B cell (primary cell): Measurements from ENCODE around the gene CCDC81. TPM values are rescaled to one million over a fixed set of nuclear protein-coding genes. Genes with fewer than 3 reads are reported as not detected.

Source experiments
- ATAC-seq: fragments of 200-7000 bp; cut with Tn5 transposase; one replicate; pipeline ENCODE4 v1.10.0; 2021; ENCODE audit warnings: low read depth, mild to moderate bottlenecking, moderate number of reproducible peaks, moderate library complexity
- CTCF ChIA-PET: fragments of 350-600 bp; sonication (Branson Sonifier 250); formaldehyde crosslinking; loops from one replicate; lab custom pipeline; 2021; ENCODE audit warnings: antibody characterized with exemption, inconsistent platforms; lab: Charles Lee
- POLR2A ChIA-PET: fragments of 350-600 bp; sonication (Branson Sonifier 250); formaldehyde crosslinking; loops from one replicate; lab custom pipeline; 2021; ENCODE audit warnings: antibody characterized with exemption; lab: Charles Lee
- DNase-seq: peaks from one replicate; pipeline ENCODE4 v3.0.0; 2013
- H2AFZ ChIP-seq: 2 replicates; pipeline ENCODE4 v1.6.1; 2012; ENCODE audit warnings: mild to moderate bottlenecking, low read depth, low read length; ENCODE audit not compliant: insufficient read depth, poor library complexity, severe bottlenecking
- H3K27ac ChIP-seq, 2 donors: 1 replicate in 1 of 2; 2 replicates in 1 of 2; pipeline ENCODE4 v1.5.1; 2012 to 2013; ENCODE audit warnings: low read length in 2 of 2, mild to moderate bottlenecking in 2 of 2, moderate library complexity in 1 of 2
- H3K27me3 ChIP-seq, 4 experiments: fragments of 200-600 bp in 1 of 4; sonication (generic) in 1 of 4; replicated peaks in 1 of 4; 1 replicate in 2 of 4; 2 replicates in 2 of 4; pipeline versions ENCODE4 v1.6.1 to v1.7.0; 2013 to 2016; ENCODE audit warnings: low read length in 3 of 4, mild to moderate bottlenecking in 2 of 4, mixed read lengths in 1 of 4, moderate library complexity in 1 of 4; ENCODE audit not compliant: insufficient read depth in 4 of 4, control insufficient read depth in 3 of 4; ENCODE audit errors: control extremely low read depth in 1 of 4
- H3K36me3 ChIP-seq, 2 experiments: replicated peaks in 1 of 2; 1 replicate in 1 of 2; 2 replicates in 1 of 2; pipeline versions ENCODE4 v1.6.1 to v1.7.1; 2013; ENCODE audit warnings: low read length in 1 of 2; ENCODE audit not compliant: insufficient read depth in 2 of 2, control insufficient read depth in 1 of 2; ENCODE audit errors: control extremely low read depth in 1 of 2, extremely low read depth in 1 of 2
- H3K4me1 ChIP-seq, 2 donors: fragments of 200-600 bp in 1 of 2; sonication (generic) in 1 of 2; 1 replicate in 1 of 2; 2 replicates in 1 of 2; pipeline versions ENCODE4 v1.5.1 to v1.6.1; 2013 to 2017; ENCODE audit warnings: low read length in 2 of 2; ENCODE audit not compliant: control insufficient read depth in 2 of 2, insufficient read depth in 2 of 2
- H3K4me2 ChIP-seq: replicated peaks from 2 replicates; pipeline ENCODE3; 2012; ENCODE audit warnings: mild to moderate bottlenecking, low read depth, low read length; ENCODE audit not compliant: poor library complexity, severe bottlenecking
- H3K4me3 ChIP-seq, 5 experiments: fragments of 200-600 bp in 1 of 5; sonication (generic) in 1 of 5; 1 replicate in 3 of 5; 2 replicates in 2 of 5; pipeline versions ENCODE4 v1.5.1 to v1.7.0; 2011 to 2016; ENCODE audit warnings: low read length in 4 of 5, mild to moderate bottlenecking in 4 of 5, low read depth in 2 of 5, control low read depth in 1 of 5, moderate library complexity in 1 of 5; ENCODE audit not compliant: insufficient read depth in 1 of 5; ENCODE audit errors: control extremely low read depth in 1 of 5, extremely low read depth in 1 of 5
- H3K79me2 ChIP-seq: fragments of 200-600 bp; sonication (generic); one replicate; pipeline ENCODE4 v1.6.0; 2016; ENCODE audit warnings: low read length; ENCODE audit not compliant: control insufficient read depth, insufficient read depth
- H3K9ac ChIP-seq: fragments of 200-600 bp; sonication (generic); 2 replicates; pipeline ENCODE4 v1.6.1; 2017; ENCODE audit warnings: mild to moderate bottlenecking, low read length, moderate library complexity
- H3K9me3 ChIP-seq, 3 donors: one replicate each; pipeline versions ENCODE4 v1.6.1 to v1.7.1; 2013; ENCODE audit warnings: low read length in 2 of 3; ENCODE audit not compliant: control insufficient read depth in 2 of 3, insufficient read depth in 1 of 3; ENCODE audit errors: control extremely low read depth in 1 of 3
- H4K20me1 ChIP-seq: 2 replicates; pipeline ENCODE4 v1.6.0; 2012; ENCODE audit warnings: mild to moderate bottlenecking, low read length; ENCODE audit not compliant: insufficient read depth, control insufficient read depth, poor library complexity, severe bottlenecking
- H3K27ac Mint-ChIP-seq: one replicate; pipeline ENCODE4 v1.8.0; 2021; ENCODE audit warnings: mixed read lengths
- H3K27me3 Mint-ChIP-seq: one replicate; pipeline ENCODE4 v1.8.0; 2021; ENCODE audit warnings: mixed read lengths
- H3K4me1 Mint-ChIP-seq: one replicate; pipeline ENCODE4 v1.8.0; 2021; ENCODE audit warnings: mixed read lengths
- H3K4me3 Mint-ChIP-seq: one replicate; pipeline ENCODE4 v1.8.0; 2021; ENCODE audit warnings: mixed read lengths
- H3K9me3 Mint-ChIP-seq: one replicate; pipeline ENCODE4 v1.8.0; 2022; ENCODE audit warnings: mixed read lengths; ENCODE audit not compliant: insufficient read depth
- CTCF ChIP-seq: fragments of 200-600 bp; IDR thresholded peaks from one replicate; pipeline ENCODE4 v1.8.0; 2022; ENCODE audit warnings: antibody characterized with exemption, mild to moderate bottlenecking
- EZH2 ChIP-seq: IDR thresholded peaks from 2 replicates; pipeline ENCODE4 v1.6.1; 2012; ENCODE audit warnings: borderline replicate concordance, low read depth, mild to moderate bottlenecking, moderate library complexity, low read length; ENCODE audit not compliant: insufficient read depth, poor library complexity, severe bottlenecking
- WGBS: methylation state at CpG from one replicate; pipeline ENCODE4 v1.1.5; 2013; ENCODE audit warnings: missing lambda C conversion rate; ENCODE audit not compliant: insufficient coverage; 5-methylcytosine and 5-hydroxymethylcytosine counted together
- intact Hi-C: fragments of 100-400 bp; cut with micrococcal nuclease; formaldehyde crosslinking; loops from one replicate; pipeline ENCODE4 v1.10.0; 2022
- polyA plus RNA-seq: library from polyadenylated mRNA; depleted of rRNA; stranded (reverse); fragments of >200 nt; gene quantifications from 2 replicates; pipeline ENCODE4 v1.2.3, GENCODE V29; 2012
- total RNA-seq, 2 donors: library from RNA; stranded (reverse); fragments of 120-200 nt in 1 of 2; gene quantifications; 1 replicate in 1 of 2; 2 replicates in 1 of 2; pipeline versions ENCODE4 v1.2.3 to v1.2.4, GENCODE V29; 2013 to 2022

The CCDC81 gene
- total and polyA plus RNA-seq, 2 donors (not counting 1 experiment from before 2014, with no cell fraction given), result 0.18 to 0.84 TPM

GRCh38 chr11:86459682-86460460 lies 85.2 kb downstream of the CCDC81 start:
- Mint-ChIP-seq H3K27me3 (peaks cover 4% of the 10 kb centered on the region), H3K4me3 (no peak overlapping the region), H3K27ac (no peak overlapping the region), H3K4me1 (no peaks in the 10 kb centered on the region), H3K9me3 (no peaks in the 10 kb centered on the region)
- no peak overlapping the region for H3K4me3 ChIP-seq
- no peak for ATAC-seq
- POLR2A ChIA-PET, result no interaction called here
- H3K9me3 ChIP-seq, result no peaks in the 10 kb centered on the region
- no peaks in the 10 kb centered on the region for H4K20me1 ChIP-seq
- H3K9ac ChIP-seq, result no peak overlapping the region
- no peak overlapping the region for H2AFZ ChIP-seq
- 68% methylated on average over 3 of the region's 3 CpGs for WGBS
- H3K27ac ChIP-seq, result no peak overlapping the region
- H3K4me1 ChIP-seq, result peaks cover 0 to 3% of the 10 kb centered on the region in 2 donors
- H3K79me2 ChIP-seq, result no peaks in the 10 kb centered on the region
- no peak for TF ChIP-seq EZH2
- no peak for TF ChIP-seq CTCF
- no peaks in the 10 kb centered on the region for H3K27me3 ChIP-seq
- CTCF ChIA-PET, result interaction anchor here (1.7 kb wide), 1 partner anchor 9 kb away, joined by 3 read pairs; no protein-coding TSS in a partner anchor
- H3K4me2 ChIP-seq, result no peak overlapping the region
- H3K36me3 ChIP-seq, result no peaks in the 10 kb centered on the region
- intact Hi-C loops, result loop anchor here (10.0 kb wide), 2 partner anchors 865 to 965 kb away; no protein-coding TSS in a partner anchor
- DNase-seq, result no peak
